Fibroblast of lung (primary cell): Measurements from ENCODE around the gene GPR162.

ENCODE experiments used
- CTCF ChIP-seq, 2 donors: IDR thresholded peaks in 1 of 2; conservative IDR thresholded peaks in 1 of 2; 1 replicate in 1 of 2; 2 replicates in 1 of 2; pipeline ENCODE4 v1.5.1; 2011 to 2012; ENCODE audit warnings: low read length in 2 of 2, control low read depth in 1 of 2, inconsistent platforms in 1 of 2, low read depth in 1 of 2, mild to moderate bottlenecking in 1 of 2
- EZH2 ChIP-seq: IDR thresholded peaks from 2 replicates; pipeline ENCODE4 v1.5.1; 2012; ENCODE audit warnings: low read length, control low read depth, mild to moderate bottlenecking; ENCODE audit errors: missing control alignments

GRCh38 chr12:6784296-6784695, 37.3 kb upstream of the GPR162 start:
- no peak for TF ChIP-seq CTCF (conservative IDR thresholded peaks at IDR 0.05 in 1 of 2, IDR thresholded peaks at IDR 0.05 in 1 of 2; ENCODE audit: low read depth in 1 of 2, low read length in 2 of 2)
- no peak for TF ChIP-seq EZH2
